ENCODE data around the gene EVX1. TPM values are rescaled to one million over a fixed set of nuclear protein-coding genes. Genes with fewer than 3 reads are reported as not detected.

Gene EVX1
- polyA plus RNA-seq, 3 donors from 2014 or later = not detected

- Mint-ChIP-seq H3K9me3 (peaks cover 0 to 3% (median 0%) of the 10 kb centered on the region in 6 donors), H3K27me3 (ENCODE audit: low read depth in 3 of 3) (peaks cover 33 to 54% (median 48%) of the 10 kb centered on the region in 3 donors), H3K36me3 (no peaks in the 10 kb centered on the region), H3K4me3 (no peak overlapping the region), H3K4me1 (peaks cover 6 to 7% of the 10 kb centered on the region in 2 donors), H3K27ac (no peak overlapping the region)
- no peak for DNase-seq
Observed at GRCh38 chr7:27211764-27212204, 30.8 kb upstream of the EVX1 start.

GRCh38 chr7:27212497-27213432 is 29.8 kb upstream of the EVX1 start:
- Mint-ChIP-seq H3K9me3 (no peaks in the 10 kb centered on the region), H3K4me1 (peaks cover 6 to 7% of the 10 kb centered on the region in 2 donors), H3K27ac (no peak overlapping the region), H3K36me3 (no peaks in the 10 kb centered on the region), H3K4me3 (peak overlapping the region in 1 of 5 donors; percentile 40), H3K27me3 (ENCODE audit: low read depth in 3 of 3) (peaks cover 30 to 45% (median 42%) of the 10 kb centered on the region in 3 donors)
- no peak for DNase-seq

- Mint-ChIP-seq H3K4me1 (peaks cover 6 to 7% of the 10 kb centered on the region in 2 donors), H3K36me3 (no peaks in the 10 kb centered on the region), H3K4me3 (no peak overlapping the region), H3K9me3 (no peaks in the 10 kb centered on the region), H3K27me3 (ENCODE audit: low read depth in 3 of 3) (peaks cover 30 to 48% (median 38%) of the 10 kb centered on the region in 3 donors), H3K27ac (no peak overlapping the region)
- no peak for DNase-seq
Observed at GRCh38 chr7:27213433-27214238, 29.0 kb upstream of the EVX1 start.

- no peak for DNase-seq
- H3K4me1 Mint-ChIP-seq = peaks cover 6 to 8% of the 10 kb centered on the region in 2 donors
- no peak overlapping the region for H3K4me3 Mint-ChIP-seq
- H3K36me3 Mint-ChIP-seq = no peaks in the 10 kb centered on the region
- H3K27ac Mint-ChIP-seq = no peak overlapping the region
- H3K9me3 Mint-ChIP-seq = no peaks in the 10 kb centered on the region
- peaks cover 27 to 45% (median 38%) of the 10 kb centered on the region in 3 donors for H3K27me3 Mint-ChIP-seq (ENCODE audit: low read depth in 3 of 3)
Observed at GRCh38 chr7:27214239-27214950, 28.2 kb upstream of the EVX1 start.

- H3K9me3 Mint-ChIP-seq = no peaks in the 10 kb centered on the region
- H3K4me1 Mint-ChIP-seq = peaks cover 11 to 14% of the 10 kb centered on the region in 2 donors
- DNase-seq = no peak
- H3K4me3 Mint-ChIP-seq = no peak overlapping the region
- peaks cover 20 to 42% (median 41%) of the 10 kb centered on the region in 3 donors for H3K27me3 Mint-ChIP-seq (ENCODE audit: low read depth in 3 of 3)
- H3K36me3 Mint-ChIP-seq = no peaks in the 10 kb centered on the region
- no peak overlapping the region for H3K27ac Mint-ChIP-seq
Observed at GRCh38 chr7:27215356-27215755, 27.2 kb upstream of the EVX1 start.

GRCh38 chr7:27217951-27218350 is 24.7 kb upstream of the EVX1 start:
- DNase-seq = no peak
- no peaks in the 10 kb centered on the region for H3K9me3 Mint-ChIP-seq
- H3K27ac Mint-ChIP-seq = no peak overlapping the region
- no peak overlapping the region for H3K4me3 Mint-ChIP-seq
- peaks cover 10 to 18% of the 10 kb centered on the region in 2 donors for H3K4me1 Mint-ChIP-seq
- H3K36me3 Mint-ChIP-seq = no peaks in the 10 kb centered on the region
- peaks cover 15 to 33% (median 30%) of the 10 kb centered on the region in 3 donors for H3K27me3 Mint-ChIP-seq (ENCODE audit: low read depth in 3 of 3)

GRCh38 chr7:27219821-27220220 is 22.8 kb upstream of the EVX1 start:
- peaks cover 10 to 18% of the 10 kb centered on the region in 2 donors for H3K4me1 Mint-ChIP-seq
- peak overlapping the region; percentile 22 to 54 (median 41) for H3K4me3 Mint-ChIP-seq
- no peak overlapping the region for H3K27ac Mint-ChIP-seq
- H3K36me3 Mint-ChIP-seq = no peaks in the 10 kb centered on the region
- H3K27me3 Mint-ChIP-seq (ENCODE audit: low read depth in 3 of 3) = peaks cover 13 to 38% (median 27%) of the 10 kb centered on the region in 3 donors
- no peak for DNase-seq
- no peaks in the 10 kb centered on the region for H3K9me3 Mint-ChIP-seq

- Mint-ChIP-seq H3K4me3 (peak overlapping the region; percentile 34 to 59 (median 49)), H3K4me1 (peaks cover 10 to 18% of the 10 kb centered on the region in 2 donors), H3K27ac (no peak overlapping the region), H3K27me3 (ENCODE audit: low read depth in 3 of 3) (peaks cover 13 to 39% (median 29%) of the 10 kb centered on the region in 3 donors), H3K36me3 (no peaks in the 10 kb centered on the region), H3K9me3 (no peaks in the 10 kb centered on the region)
- no peak for DNase-seq
Observed at GRCh38 chr7:27220440-27220955, 22.1 kb upstream of the EVX1 start.

GRCh38 chr7:27221201-27221797 is 21.3 kb upstream of the EVX1 start:
- Mint-ChIP-seq H3K27me3 (ENCODE audit: low read depth in 3 of 3) (peaks cover 12 to 38% (median 29%) of the 10 kb centered on the region in 3 donors), H3K4me3 (peak overlapping the region in 2 of 5 donors; percentile 26 to 59), H3K9me3 (no peaks in the 10 kb centered on the region), H3K36me3 (no peaks in the 10 kb centered on the region), H3K27ac (no peak overlapping the region), H3K4me1 (peaks cover 10 to 18% of the 10 kb centered on the region in 2 donors)
- DNase-seq = no peak

GRCh38 chr7:27223941-27224575 is 18.5 kb upstream of the EVX1 start:
- Mint-ChIP-seq H3K36me3 (no peaks in the 10 kb centered on the region), H3K4me3 (no peak overlapping the region), H3K4me1 (peaks cover 10 to 18% of the 10 kb centered on the region in 2 donors), H3K27me3 (ENCODE audit: low read depth in 3 of 3) (peaks cover 17 to 36% (median 36%) of the 10 kb centered on the region in 3 donors), H3K9me3 (no peaks in the 10 kb centered on the region), H3K27ac (no peak overlapping the region)
- no peak for DNase-seq

GRCh38 chr7:27224983-27225934 is 17.3 kb upstream of the EVX1 start:
- no peak overlapping the region for H3K4me3 Mint-ChIP-seq
- peaks cover 3 to 8% of the 10 kb centered on the region in 2 donors for H3K4me1 Mint-ChIP-seq
- H3K27me3 Mint-ChIP-seq (ENCODE audit: low read depth in 3 of 3) = peaks cover 19 to 34% (median 29%) of the 10 kb centered on the region in 3 donors

GRCh38 chr7:27229448-27229847 is 13.2 kb upstream of the EVX1 start:
- no peaks in the 10 kb centered on the region for H3K4me1 Mint-ChIP-seq
- no peak overlapping the region for H3K27ac Mint-ChIP-seq
- H3K27me3 Mint-ChIP-seq (ENCODE audit: low read depth in 3 of 3) = peaks cover 12 to 19% (median 16%) of the 10 kb centered on the region in 3 donors

More at GRCh38 chr7:27224983-27225934, 17.3 kb upstream of the EVX1 start:
- no peaks in the 10 kb centered on the region for H3K36me3 Mint-ChIP-seq
- no peak for DNase-seq
- H3K9me3 Mint-ChIP-seq = no peaks in the 10 kb centered on the region
- H3K27ac Mint-ChIP-seq = no peak overlapping the region

More at GRCh38 chr7:27229448-27229847, 13.2 kb upstream of the EVX1 start:
- H3K4me3 Mint-ChIP-seq = no peak overlapping the region
- no peaks in the 10 kb centered on the region for H3K9me3 Mint-ChIP-seq
- no peak for DNase-seq
- H3K36me3 Mint-ChIP-seq = no peaks in the 10 kb centered on the region

Data from immature natural killer cell (primary cell).